IMR-90 (cell line): Measurements from ENCODE around the gene SEMA6D. TPM values are rescaled to one million over a fixed set of nuclear protein-coding genes. Genes with fewer than 3 reads are reported as not detected.

ENCODE experiments used
- ATAC-seq: fragments of 200-7000 bp; cut with Tn5 transposase; 2 replicates; pipeline ENCODE4 v1.9.1; 2020; ENCODE audit warnings: low read depth, mild to moderate bottlenecking, moderate library complexity
- BruUV-seq: library from RNA; stranded (reverse); fragments of 400-500 nt; replicated peaks from 2 replicates; lab custom pipeline; 2021; lab: Mats Ljungman, UMichigan
- CTCF ChIA-PET: fragments of 300-600 bp; formaldehyde crosslinking; extraction: SDS; loops from one replicate; lab custom pipeline; 2021; ENCODE audit warnings: antibody characterized with exemption; lab: Yijun Ruan, JAX
- POLR2A ChIA-PET: fragments of 300-600 bp; sonication (Branson Sonifier 250); formaldehyde crosslinking; loops from one replicate; lab custom pipeline; 2022; ENCODE audit warnings: antibody characterized with exemption; ENCODE audit not compliant: unreplicated experiment; lab: Charles Lee
- DNase-seq: peaks from one replicate; pipeline ENCODE4 v3.0.0; 2013
- H2AFZ ChIP-seq: replicated peaks from 2 replicates; pipeline ENCODE3; 2013; ENCODE audit warnings: low read length, mild to moderate bottlenecking; ENCODE audit not compliant: poor library complexity
- H2AK5ac ChIP-seq: 2 replicates; pipeline ENCODE4 v1.6.1; 2013; ENCODE audit warnings: low read depth, low read length, inconsistent platforms
- H2AK9ac ChIP-seq: replicated peaks from 2 replicates; pipeline ENCODE3; 2013; ENCODE audit warnings: mild to moderate bottlenecking, low read depth, low read length, moderate library complexity; ENCODE audit not compliant: poor library complexity
- H2BK120ac ChIP-seq: 2 replicates; pipeline ENCODE4 v1.6.1; 2013; ENCODE audit warnings: low read depth, low read length, inconsistent platforms
- H2BK15ac ChIP-seq: 3 replicates; pipeline ENCODE4 v1.6.1; 2013; ENCODE audit warnings: low read depth, low read length, inconsistent platforms
- H2BK20ac ChIP-seq: 2 replicates; pipeline ENCODE4 v1.6.1; 2013; ENCODE audit warnings: low read depth, mild to moderate bottlenecking, inconsistent platforms, low read length, moderate library complexity
- H2BK5ac ChIP-seq: 2 replicates; pipeline ENCODE4 v1.6.1; 2013; ENCODE audit warnings: mild to moderate bottlenecking, low read depth, low read length, inconsistent platforms; ENCODE audit not compliant: poor library complexity, severe bottlenecking
- H3K14ac ChIP-seq: replicated peaks from 2 replicates; pipeline ENCODE4 v1.6.1; 2013; ENCODE audit warnings: low read depth, low read length, inconsistent platforms
- H3K18ac ChIP-seq: 2 replicates; pipeline ENCODE4 v1.6.1; 2013; ENCODE audit warnings: low read depth, low read length, control low read depth
- H3K23ac ChIP-seq: 2 replicates; pipeline ENCODE4 v1.6.1; 2013; ENCODE audit warnings: low read depth, low read length, inconsistent platforms
- H3K27ac ChIP-seq: 2 replicates; pipeline ENCODE4 v1.5.1; 2013; ENCODE audit warnings: mild to moderate bottlenecking, control low read depth, low read length; ENCODE audit not compliant: insufficient read depth
- H3K27me3 ChIP-seq: 2 replicates; pipeline ENCODE4 v1.6.1; 2013; ENCODE audit warnings: low read length; ENCODE audit not compliant: control insufficient read depth, insufficient read depth
- H3K36me3 ChIP-seq: 2 replicates; pipeline ENCODE4 v1.6.1; 2013; ENCODE audit warnings: low read length, mixed read lengths; ENCODE audit not compliant: control insufficient read depth, insufficient read depth
- H3K4ac ChIP-seq: 2 replicates; pipeline ENCODE4 v1.6.1; 2013; ENCODE audit warnings: low read depth, low read length, inconsistent platforms
- H3K4me1 ChIP-seq: 2 replicates; pipeline ENCODE4 v1.6.1; 2013; ENCODE audit warnings: low read length, mixed read lengths; ENCODE audit not compliant: control insufficient read depth, insufficient read depth
- H3K4me2 ChIP-seq: 2 replicates; pipeline ENCODE4 v1.6.1; 2013; ENCODE audit warnings: low read depth, mild to moderate bottlenecking, control low read depth, low read length, moderate library complexity
- H3K4me3 ChIP-seq: 2 replicates; pipeline ENCODE4 v1.5.1; 2013; ENCODE audit warnings: low read depth, mild to moderate bottlenecking, control low read depth, low read length, moderate library complexity; ENCODE audit not compliant: insufficient read depth
- H3K56ac ChIP-seq: 2 replicates; pipeline ENCODE4 v1.6.1; 2013; ENCODE audit warnings: low read length, inconsistent platforms; ENCODE audit not compliant: insufficient read depth; ENCODE audit errors: extremely low read depth
- H3K79me1 ChIP-seq, 2 experiments: 2 replicates each; pipeline ENCODE4 v1.6.1; 2013; ENCODE audit warnings: low read length in 2 of 2, inconsistent platforms in 1 of 2, low read depth in 1 of 2
- H3K9ac ChIP-seq: 2 replicates; pipeline ENCODE4 v1.6.1; 2013; ENCODE audit warnings: low read depth, low read length, control low read depth
- H3K9me1 ChIP-seq: 2 replicates; pipeline ENCODE4 v1.6.1; 2013; ENCODE audit warnings: low read length, inconsistent platforms; ENCODE audit not compliant: insufficient read depth
- H3K9me3 ChIP-seq: 2 replicates; pipeline ENCODE4 v1.6.1; 2013; ENCODE audit warnings: low read length; ENCODE audit not compliant: control insufficient read depth, insufficient read depth
- H4K20me1 ChIP-seq: 2 replicates; pipeline ENCODE4 v1.6.1; 2013; ENCODE audit warnings: low read length, inconsistent platforms; ENCODE audit not compliant: insufficient read depth
- H4K5ac ChIP-seq: 2 replicates; pipeline ENCODE4 v1.6.1; 2013; ENCODE audit warnings: mild to moderate bottlenecking, low read depth, low read length, control low read depth
- H4K8ac ChIP-seq, 2 experiments: 2 replicates each; pipeline ENCODE4 v1.6.1; 2013; ENCODE audit warnings: low read depth in 2 of 2, low read length in 2 of 2, control low read depth in 1 of 2, inconsistent platforms in 1 of 2
- H4K91ac ChIP-seq: 2 replicates; pipeline ENCODE4 v1.6.1; 2013; ENCODE audit warnings: low read depth, low read length, inconsistent platforms; ENCODE audit not compliant: insufficient read depth
- BHLHE40 ChIP-seq: fragments of 150-350 bp; IDR thresholded peaks from 2 replicates; pipeline ENCODE4 v1.6.1; 2016; ENCODE audit warnings: mild to moderate bottlenecking, low read depth, low read length
- ELK1 ChIP-seq: fragments of 150-350 bp; IDR thresholded peaks from 2 replicates; pipeline ENCODE4 v1.6.1; 2016; ENCODE audit warnings: low read depth, mild to moderate bottlenecking, low read length, moderate library complexity, borderline replicate concordance
- FOS ChIP-seq: fragments of 150-350 bp; IDR thresholded peaks from 2 replicates; pipeline ENCODE4 v1.6.1; 2016; ENCODE audit warnings: low read depth, low read length
- MAFK ChIP-seq: IDR thresholded peaks from 2 replicates; pipeline ENCODE4 v1.6.1; 2012; ENCODE audit warnings: low read depth, low read length, improper control_type of control experiment
- MAZ ChIP-seq: IDR thresholded peaks from 2 replicates; pipeline ENCODE4 v1.6.1; 2012; ENCODE audit warnings: low read depth, mild to moderate bottlenecking, low read length, improper control_type of control experiment, moderate library complexity, borderline replicate concordance
- POLR2A ChIP-seq: IDR thresholded peaks from 2 replicates; pipeline ENCODE4 v1.6.1; 2012; ENCODE audit warnings: mild to moderate bottlenecking, low read depth, low read length
- RAD21 ChIP-seq: IDR thresholded peaks from 2 replicates; pipeline ENCODE4 v1.6.1; 2012; ENCODE audit warnings: low read length, improper control_type of control experiment
- RCOR1 ChIP-seq: IDR thresholded peaks from 2 replicates; pipeline ENCODE4 v1.6.1; 2012; ENCODE audit warnings: mild to moderate bottlenecking, low read length, improper control_type of control experiment; ENCODE audit not compliant: insufficient replicate concordance
- USF2 ChIP-seq: fragments of 150-350 bp; IDR thresholded peaks from 2 replicates; pipeline ENCODE4 v1.6.1; 2017; ENCODE audit warnings: mild to moderate bottlenecking, antibody characterized with exemption, low read length, low read depth
- WGBS, 2 experiments: methylation state at CpG; one replicate each; pipeline versions ENCODE4 v1.1.5 to v1.1.7; 2013; ENCODE audit warnings: missing lambda C conversion rate in 2 of 2; ENCODE audit not compliant: insufficient read length in 1 of 2; ENCODE audit errors: extremely low coverage in 2 of 2; 5-methylcytosine and 5-hydroxymethylcytosine counted together
- dilution Hi-C: fragments of 300-500 bp; cut with HindIII; formaldehyde crosslinking; loops from one replicate; pipeline ENCODE4 v1.14.3; 2018; ENCODE audit warnings: low sequenced_read_pairs; ENCODE audit not compliant: unreplicated experiment
- in situ Hi-C: fragments of 300-500 bp; cut with MboI; formaldehyde crosslinking; loops from 3 replicates; pipeline ENCODE4 v1.14.3; 2019; ENCODE audit warnings: low sequenced_read_pairs, inconsistent platforms, mixed read lengths
- intact Hi-C: fragments of 100-400 bp; cut with micrococcal nuclease; formaldehyde crosslinking; loops from 2 replicates; pipeline ENCODE4 v1.10.0; 2022
- polyA plus RNA-seq, 3 experiments: library from polyadenylated mRNA; depleted of rRNA; stranded (reverse); fragments of >200 nt; gene quantifications; 2 replicates each; pipeline ENCODE4 v1.2.3, GENCODE V29; 2012; ENCODE audit warnings: low replicate concordance in 1 of 3
- total RNA-seq: library from RNA; depleted of rRNA; stranded (reverse); fragments of >200 nt; gene quantifications from 2 replicates; pipeline ENCODE4 v1.2.3, GENCODE V29; 2012

SEMA6D gene
- total and polyA plus RNA-seq, 2 of the 4 experiments (the other 2 are of a cell fraction) = 12.6 to 17.4 TPM

GRCh38 chr15:47778263-47778770, 61.0 kb downstream of the SEMA6D start:
- Histone ChIP-seq H3K4me3 (no peak overlapping the region), H2BK5ac (no peak overlapping the region), H2AK9ac (no peak overlapping the region), H3K79me1 (no peaks in the 10 kb centered on the region), H3K4ac (no peak overlapping the region), H2AK5ac (no peak overlapping the region), H3K18ac (no peak overlapping the region), H3K36me3 (no peaks in the 10 kb centered on the region), H4K8ac (no peak overlapping the region), H2AFZ (no peak overlapping the region), H3K27me3 (no peaks in the 10 kb centered on the region; the same call in 1 of the 2 replicates), H3K4me1 (no peaks in the 10 kb centered on the region), H3K9me3 (no peaks in the 10 kb centered on the region), H3K23ac (no peak overlapping the region), H3K27ac (no peak overlapping the region), H4K20me1 (no peaks in the 10 kb centered on the region), H4K5ac (no peak overlapping the region), H2BK20ac (no peak overlapping the region), H2BK120ac (no peak overlapping the region), H3K14ac (no peak overlapping the region), H3K9me1 (no peaks in the 10 kb centered on the region), H2BK15ac (no peak overlapping the region), H4K91ac (no peak overlapping the region), H3K56ac (no peak overlapping the region), H3K4me2 (no peak overlapping the region), H3K9ac (no peak overlapping the region)
- DNase-seq (no peak), ATAC-seq (no peak)
- intact Hi-C loops = no loop called here
- CTCF ChIA-PET = no interaction called here
- POLR2A ChIA-PET = no interaction called here
- dilution Hi-C loops = no loop called here
- BruUV-seq = no TSS peak
- no CpG with 5 or more reads among the region's 1 CpG for WGBS, 2 experiments
- in situ Hi-C loops = no loop called here
- TF ChIP-seq MAZ = no peak
- TF ChIP-seq MAFK = no peak
- no peak for TF ChIP-seq POLR2A
- no peak for TF ChIP-seq RAD21
- no peak for TF ChIP-seq FOS
- TF ChIP-seq RCOR1 = no peak
- TF ChIP-seq BHLHE40 = no peak
- TF ChIP-seq USF2 = no peak
- no peak for TF ChIP-seq ELK1
